ENCODE results near the gene DYNLL2.

DNA sequence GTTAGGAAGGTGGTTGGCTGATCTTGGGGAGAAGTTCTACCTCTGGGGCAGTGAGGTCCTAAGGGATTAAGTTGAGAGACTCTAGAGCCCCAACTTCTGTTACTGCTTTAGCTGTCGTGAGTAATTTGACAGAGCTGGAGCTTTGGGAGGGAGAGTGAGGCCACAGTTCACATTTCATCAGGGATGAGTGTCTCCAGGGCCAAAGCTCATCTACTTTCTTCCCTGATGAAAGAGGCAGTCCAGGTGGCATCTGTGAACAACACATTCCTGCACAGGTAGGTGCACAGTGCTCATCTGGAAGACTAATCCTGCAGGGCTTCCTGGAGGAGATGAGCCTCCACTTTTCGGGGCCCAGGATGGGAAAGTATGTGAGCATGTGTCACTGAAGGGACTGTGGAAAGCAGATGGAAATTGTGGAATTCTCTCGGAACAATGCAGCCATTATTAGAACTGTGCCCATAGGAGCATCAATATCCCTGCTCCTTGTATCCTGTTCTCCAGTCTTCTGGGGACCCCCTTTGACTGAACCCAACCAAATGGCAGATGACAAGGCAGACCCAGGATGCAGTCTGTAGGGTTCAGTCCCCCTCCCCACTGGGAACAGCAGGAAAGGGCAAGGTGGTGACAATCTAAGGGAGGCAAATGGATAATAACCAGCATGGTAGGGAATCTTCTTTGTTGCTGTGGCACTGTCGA, 9.0 kb downstream of the DYNLL2 start:
- TF ChIP-seq, protein P1, sequence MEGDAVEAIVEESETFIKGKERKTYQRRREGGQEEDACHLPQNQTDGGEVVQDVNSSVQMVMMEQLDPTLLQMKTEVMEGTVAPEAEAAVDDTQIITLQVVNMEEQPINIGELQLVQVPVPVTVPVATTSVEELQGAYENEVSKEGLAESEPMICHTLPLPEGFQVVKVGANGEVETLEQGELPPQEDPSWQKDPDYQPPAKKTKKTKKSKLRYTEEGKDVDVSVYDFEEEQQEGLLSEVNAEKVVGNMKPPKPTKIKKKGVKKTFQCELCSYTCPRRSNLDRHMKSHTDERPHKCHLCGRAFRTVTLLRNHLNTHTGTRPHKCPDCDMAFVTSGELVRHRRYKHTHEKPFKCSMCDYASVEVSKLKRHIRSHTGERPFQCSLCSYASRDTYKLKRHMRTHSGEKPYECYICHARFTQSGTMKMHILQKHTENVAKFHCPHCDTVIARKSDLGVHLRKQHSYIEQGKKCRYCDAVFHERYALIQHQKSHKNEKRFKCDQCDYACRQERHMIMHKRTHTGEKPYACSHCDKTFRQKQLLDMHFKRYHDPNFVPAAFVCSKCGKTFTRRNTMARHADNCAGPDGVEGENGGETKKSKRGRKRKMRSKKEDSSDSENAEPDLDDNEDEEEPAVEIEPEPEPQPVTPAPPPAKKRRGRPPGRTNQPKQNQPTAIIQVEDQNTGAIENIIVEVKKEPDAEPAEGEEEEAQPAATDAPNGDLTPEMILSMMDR (IDR thresholded peaks at IDR 0.05) = no peak
- no peak for TF ChIP-seq POLR2A (IDR thresholded peaks at IDR 0.05)

Data from prostate gland (tissue), 2 donors.